Ishikawa (cell line): ENCODE data around the gene NKAIN2.
A peak's percentile ranks its signal among the peaks of the same experiment; 100 is the strongest.

ENCODE experiments used
- CEBPB ChIP-seq: IDR thresholded peaks from 2 replicates; pipeline ENCODE4 v1.6.1; 2012
- CREB1 ChIP-seq: IDR thresholded peaks from 2 replicates; pipeline ENCODE4 v1.6.1; 2012; ENCODE audit warnings: low read depth
- EGR1 ChIP-seq: IDR thresholded peaks from 2 replicates; pipeline ENCODE4 v1.6.1; 2012
- EP300 ChIP-seq: IDR thresholded peaks from 2 replicates; pipeline ENCODE4 v1.6.1; 2012; ENCODE audit warnings: borderline replicate concordance
- FOXM1 ChIP-seq: IDR thresholded peaks from 2 replicates; pipeline ENCODE4 v1.6.1; 2012; ENCODE audit warnings: low read depth, borderline replicate concordance
- NFIC ChIP-seq: IDR thresholded peaks from 2 replicates; pipeline ENCODE4 v1.6.1; 2012
- RAD21 ChIP-seq: IDR thresholded peaks from 2 replicates; pipeline ENCODE4 v1.6.1; 2012; ENCODE audit warnings: low read depth
- TAF1 ChIP-seq: IDR thresholded peaks from 2 replicates; pipeline ENCODE4 v1.6.1; 2012; ENCODE audit warnings: low read depth, mild to moderate bottlenecking
- TCF12 ChIP-seq: IDR thresholded peaks from 2 replicates; pipeline ENCODE4 v1.6.1; 2012; ENCODE audit warnings: low read depth
- TEAD4 ChIP-seq: IDR thresholded peaks from 2 replicates; pipeline ENCODE4 v1.6.1; 2012
- YY1 ChIP-seq: IDR thresholded peaks from 2 replicates; pipeline ENCODE4 v1.6.1; 2012; ENCODE audit warnings: low read depth
- ZBTB7A ChIP-seq: IDR thresholded peaks from 2 replicates; pipeline ENCODE4 v1.6.1; 2012; ENCODE audit warnings: low read depth
- TF ChIP-seq, protein P1 (sequence below): IDR thresholded peaks from 2 replicates; pipeline ENCODE4 v1.6.1; 2012
- TF ChIP-seq, protein P2 (sequence below): IDR thresholded peaks from 2 replicates; pipeline ENCODE4 v1.6.1; 2012; ENCODE audit warnings: low read depth, mild to moderate bottlenecking
- TF ChIP-seq, protein P3 (sequence below): IDR thresholded peaks from 2 replicates; pipeline ENCODE4 v1.6.1; 2012

The NKAIN2 gene

DNA sequence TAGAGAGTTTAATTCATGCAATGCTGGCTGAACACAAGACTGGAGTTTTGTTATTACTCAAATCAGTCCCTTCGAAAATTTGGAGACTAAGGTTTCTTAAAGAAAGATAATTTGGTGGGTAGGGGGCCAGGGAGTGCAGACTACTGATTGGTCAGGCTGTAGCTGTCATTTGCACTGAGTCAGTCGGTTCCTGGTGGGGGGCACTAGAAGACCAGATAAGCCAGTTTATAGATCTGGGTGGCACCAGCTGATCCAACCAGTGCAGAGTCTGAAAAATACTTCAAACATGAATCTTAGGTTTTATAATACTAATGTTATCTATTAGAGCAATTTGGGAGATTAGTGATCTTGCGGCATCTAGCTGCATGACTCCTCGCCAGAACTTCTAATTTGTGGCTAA lies 530.7 kb downstream of the NKAIN2 start:
- TF ChIP-seq RAD21 (0 out of 2 replicates have a peak, but pooled peaks have one; percentile 6), TEAD4 (no peak)

DNA sequence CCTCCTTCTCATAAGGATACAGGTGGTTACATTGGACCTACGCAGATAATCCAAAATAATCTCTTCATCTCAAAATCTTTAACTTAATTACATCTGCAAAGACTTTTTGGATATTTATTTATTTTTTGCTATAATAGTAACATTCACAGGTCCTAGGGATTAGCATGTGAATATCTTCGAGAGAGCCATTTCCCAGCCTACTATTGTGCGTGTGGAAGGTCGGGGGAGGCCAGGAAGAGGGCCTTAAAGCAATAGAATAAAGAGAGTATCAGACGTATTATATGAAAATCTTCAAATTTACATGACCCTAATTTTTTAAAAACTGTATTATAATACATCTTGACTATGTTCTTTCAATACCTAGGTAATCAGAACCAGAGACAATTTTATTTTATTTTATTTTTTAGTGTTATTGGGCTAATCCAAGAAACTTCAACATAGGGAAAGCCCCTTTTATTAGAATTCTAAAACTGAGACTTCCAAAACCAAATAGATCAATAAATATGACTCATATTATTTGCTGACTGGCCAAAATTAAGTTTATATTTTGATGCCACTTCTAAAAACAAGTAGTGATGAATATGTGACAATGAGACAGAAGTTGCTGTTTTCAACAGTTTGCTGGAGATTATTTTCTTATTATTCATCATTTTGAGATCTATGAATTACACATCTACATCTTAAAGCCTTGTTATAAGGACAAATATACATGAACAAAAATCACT lies 536.1 kb downstream of the NKAIN2 start:
- TF ChIP-seq, protein P1, sequence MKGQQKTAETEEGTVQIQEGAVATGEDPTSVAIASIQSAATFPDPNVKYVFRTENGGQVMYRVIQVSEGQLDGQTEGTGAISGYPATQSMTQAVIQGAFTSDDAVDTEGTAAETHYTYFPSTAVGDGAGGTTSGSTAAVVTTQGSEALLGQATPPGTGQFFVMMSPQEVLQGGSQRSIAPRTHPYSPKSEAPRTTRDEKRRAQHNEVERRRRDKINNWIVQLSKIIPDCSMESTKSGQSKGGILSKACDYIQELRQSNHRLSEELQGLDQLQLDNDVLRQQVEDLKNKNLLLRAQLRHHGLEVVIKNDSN: no peak
- TF ChIP-seq NFIC (no peak), RAD21 (no peak), ZBTB7A (no peak), CEBPB (no peak), YY1 (no peak), TAF1 (no peak), TCF12 (no peak), CREB1 (no peak), TEAD4 (no peak), EP300 (no peak), FOXM1 (no peak), EGR1 (no peak)
- TF ChIP-seq, protein P2, sequence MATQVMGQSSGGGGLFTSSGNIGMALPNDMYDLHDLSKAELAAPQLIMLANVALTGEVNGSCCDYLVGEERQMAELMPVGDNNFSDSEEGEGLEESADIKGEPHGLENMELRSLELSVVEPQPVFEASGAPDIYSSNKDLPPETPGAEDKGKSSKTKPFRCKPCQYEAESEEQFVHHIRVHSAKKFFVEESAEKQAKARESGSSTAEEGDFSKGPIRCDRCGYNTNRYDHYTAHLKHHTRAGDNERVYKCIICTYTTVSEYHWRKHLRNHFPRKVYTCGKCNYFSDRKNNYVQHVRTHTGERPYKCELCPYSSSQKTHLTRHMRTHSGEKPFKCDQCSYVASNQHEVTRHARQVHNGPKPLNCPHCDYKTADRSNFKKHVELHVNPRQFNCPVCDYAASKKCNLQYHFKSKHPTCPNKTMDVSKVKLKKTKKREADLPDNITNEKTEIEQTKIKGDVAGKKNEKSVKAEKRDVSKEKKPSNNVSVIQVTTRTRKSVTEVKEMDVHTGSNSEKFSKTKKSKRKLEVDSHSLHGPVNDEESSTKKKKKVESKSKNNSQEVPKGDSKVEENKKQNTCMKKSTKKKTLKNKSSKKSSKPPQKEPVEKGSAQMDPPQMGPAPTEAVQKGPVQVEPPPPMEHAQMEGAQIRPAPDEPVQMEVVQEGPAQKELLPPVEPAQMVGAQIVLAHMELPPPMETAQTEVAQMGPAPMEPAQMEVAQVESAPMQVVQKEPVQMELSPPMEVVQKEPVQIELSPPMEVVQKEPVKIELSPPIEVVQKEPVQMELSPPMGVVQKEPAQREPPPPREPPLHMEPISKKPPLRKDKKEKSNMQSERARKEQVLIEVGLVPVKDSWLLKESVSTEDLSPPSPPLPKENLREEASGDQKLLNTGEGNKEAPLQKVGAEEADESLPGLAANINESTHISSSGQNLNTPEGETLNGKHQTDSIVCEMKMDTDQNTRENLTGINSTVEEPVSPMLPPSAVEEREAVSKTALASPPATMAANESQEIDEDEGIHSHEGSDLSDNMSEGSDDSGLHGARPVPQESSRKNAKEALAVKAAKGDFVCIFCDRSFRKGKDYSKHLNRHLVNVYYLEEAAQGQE: no peak
- TF ChIP-seq, protein P3, sequence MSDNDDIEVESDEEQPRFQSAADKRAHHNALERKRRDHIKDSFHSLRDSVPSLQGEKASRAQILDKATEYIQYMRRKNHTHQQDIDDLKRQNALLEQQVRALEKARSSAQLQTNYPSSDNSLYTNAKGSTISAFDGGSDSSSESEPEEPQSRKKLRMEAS: no peak

DNA sequence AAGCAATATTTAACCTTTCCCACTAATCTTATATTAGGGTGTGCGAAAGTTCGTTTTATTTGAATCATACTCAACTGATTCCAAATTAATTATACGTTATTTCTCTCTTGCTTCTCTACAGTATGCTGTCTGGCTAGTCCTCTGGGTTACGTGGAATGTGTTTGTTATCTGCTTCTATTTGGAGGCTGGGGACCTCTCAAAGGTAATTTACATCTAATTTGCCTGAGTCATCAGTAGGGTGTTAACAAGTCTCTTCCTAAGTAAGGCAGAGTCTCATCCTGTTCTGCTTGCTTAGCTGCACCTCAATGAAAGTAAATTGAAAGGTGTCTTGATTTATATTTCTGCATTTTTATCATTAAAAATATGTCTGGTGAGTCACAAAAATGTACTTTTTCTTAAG lies 551.5 kb downstream of the NKAIN2 start:
- TF ChIP-seq EGR1: no peak
- TF ChIP-seq, protein P2: no peak
- TF ChIP-seq RAD21: no peak
- no peak for TF ChIP-seq CREB1
- no peak for TF ChIP-seq NFIC

DNA sequence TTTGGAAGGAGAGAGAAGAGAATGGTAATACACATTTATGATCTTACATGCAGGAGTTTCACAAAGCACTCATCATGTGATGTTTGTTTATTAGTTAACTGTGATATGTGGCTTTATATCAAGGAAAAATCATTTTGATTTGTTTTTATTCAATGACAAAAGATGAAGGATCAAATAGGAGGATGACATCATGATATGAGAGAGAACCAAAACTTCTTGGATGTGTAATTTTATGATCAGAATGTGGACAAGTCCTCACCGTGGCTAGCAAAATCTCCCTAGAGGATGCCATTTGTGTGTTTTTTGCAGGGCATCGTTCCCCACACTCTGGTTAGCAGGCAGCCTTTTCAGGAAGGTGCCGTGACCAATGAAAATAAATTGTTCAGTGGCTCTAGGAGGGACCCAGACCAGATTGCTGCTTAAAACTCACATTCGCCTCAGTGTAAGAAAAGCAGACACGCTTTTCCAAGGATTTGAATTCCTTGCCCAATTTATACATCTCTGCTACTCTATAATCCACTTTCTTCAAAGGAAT lies 552.7 kb downstream of the NKAIN2 start:
- TF ChIP-seq TAF1: no peak
- no peak for TF ChIP-seq TCF12
- TF ChIP-seq, protein P2: no peak
- TF ChIP-seq RAD21: no peak
- TF ChIP-seq, protein P3: no peak
- no peak for TF ChIP-seq YY1
- TF ChIP-seq, protein P1: no peak
- TF ChIP-seq NFIC: no peak
- TF ChIP-seq CEBPB: no peak
- TF ChIP-seq TEAD4: no peak
- no peak for TF ChIP-seq CREB1
- TF ChIP-seq ZBTB7A: no peak
- no peak for TF ChIP-seq FOXM1
- TF ChIP-seq EGR1: no peak
- no peak for TF ChIP-seq EP300

DNA sequence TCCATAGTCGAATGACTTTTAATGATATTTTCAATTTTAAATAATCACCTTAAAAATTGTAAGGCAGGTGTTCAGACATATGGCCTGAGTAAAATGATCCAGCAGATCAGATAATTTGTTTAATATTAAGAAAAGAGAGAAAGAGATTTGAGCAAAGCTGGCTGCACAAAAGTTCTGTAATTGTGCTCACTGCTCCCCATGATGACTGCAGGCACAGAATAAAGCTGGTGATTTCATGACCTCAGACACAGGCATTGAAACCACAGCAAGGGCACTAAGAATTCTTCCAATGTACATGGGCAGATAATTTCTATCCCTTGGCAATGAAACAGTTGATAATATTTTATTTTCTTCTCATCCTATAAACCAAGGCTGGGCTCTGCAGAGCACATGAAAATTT lies 553.1 kb downstream of the NKAIN2 start:
- TF ChIP-seq EGR1 (no peak), RAD21 (no peak), NFIC (no peak), TCF12 (no peak), CREB1 (no peak), CEBPB (no peak), YY1 (no peak), ZBTB7A (no peak), EP300 (no peak), FOXM1 (no peak), TEAD4 (no peak)
- TF ChIP-seq, protein P2: no peak
- TF ChIP-seq, protein P1: no peak
- TF ChIP-seq, protein P3: no peak
